ENCODE data around the gene FAM200C.
A peak's percentile ranks its signal among the peaks of the same experiment; 100 is the strongest.
"Not testable (repeated sequence)": the region's sequence is repeated elsewhere in the genome, so short reads cannot be mapped to it uniquely, and the experiment has no call there.

Gene FAM200C

GRCh38 chr5:160439205-160439600 lies 39.3 kb upstream of the FAM200C start:
- Histone ChIP-seq H3K4me1 (ENCODE audit: low read length) (peaks cover 50% of the 10 kb centered on the region), H3K79me2 (ENCODE audit: low read length) (no peaks in the 10 kb centered on the region), H3K27ac (ENCODE audit: low read length) (0 out of 2 replicates have a peak overlapping the region, but pooled peaks have one; percentile 9), H3K4me3 (ENCODE audit: low read length) (peak overlapping the region; percentile 81), H3K36me3 (replicated peaks; ENCODE audit: low read depth, low read length) (no peaks in the 10 kb centered on the region), H3K4me2 (ENCODE audit: low read length) (peak overlapping the region; percentile 84), H4K20me1 (ENCODE audit: insufficient read depth, low read length) (no peaks in the 10 kb centered on the region), H3K9ac (ENCODE audit: low read length) (peak overlapping the region; percentile 72), H2AFZ (ENCODE audit: low read depth, low read length) (peak overlapping the region; percentile 69), H3K27me3 (ENCODE audit: low read depth, low read length) (no peaks in the 10 kb centered on the region), H3K9me3 (ENCODE audit: insufficient read depth, low read length) (no peaks in the 10 kb centered on the region)
- TF ChIP-seq, protein P1, sequence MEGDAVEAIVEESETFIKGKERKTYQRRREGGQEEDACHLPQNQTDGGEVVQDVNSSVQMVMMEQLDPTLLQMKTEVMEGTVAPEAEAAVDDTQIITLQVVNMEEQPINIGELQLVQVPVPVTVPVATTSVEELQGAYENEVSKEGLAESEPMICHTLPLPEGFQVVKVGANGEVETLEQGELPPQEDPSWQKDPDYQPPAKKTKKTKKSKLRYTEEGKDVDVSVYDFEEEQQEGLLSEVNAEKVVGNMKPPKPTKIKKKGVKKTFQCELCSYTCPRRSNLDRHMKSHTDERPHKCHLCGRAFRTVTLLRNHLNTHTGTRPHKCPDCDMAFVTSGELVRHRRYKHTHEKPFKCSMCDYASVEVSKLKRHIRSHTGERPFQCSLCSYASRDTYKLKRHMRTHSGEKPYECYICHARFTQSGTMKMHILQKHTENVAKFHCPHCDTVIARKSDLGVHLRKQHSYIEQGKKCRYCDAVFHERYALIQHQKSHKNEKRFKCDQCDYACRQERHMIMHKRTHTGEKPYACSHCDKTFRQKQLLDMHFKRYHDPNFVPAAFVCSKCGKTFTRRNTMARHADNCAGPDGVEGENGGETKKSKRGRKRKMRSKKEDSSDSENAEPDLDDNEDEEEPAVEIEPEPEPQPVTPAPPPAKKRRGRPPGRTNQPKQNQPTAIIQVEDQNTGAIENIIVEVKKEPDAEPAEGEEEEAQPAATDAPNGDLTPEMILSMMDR (IDR thresholded peaks at IDR 0.05; ENCODE audit: low read depth, low read length), result peak; percentile 73
- TF ChIP-seq EZH2phosphoT487 (IDR thresholded peaks at IDR 0.05; ENCODE audit: low read depth), result no peak

GRCh38 chr5:160438316-160439204 lies 38.7 kb upstream of the FAM200C start:
- Histone ChIP-seq H4K20me1 (ENCODE audit: insufficient read depth, low read length) (no peaks in the 10 kb centered on the region), H3K27me3 (ENCODE audit: low read depth, low read length) (no peaks in the 10 kb centered on the region), H3K79me2 (ENCODE audit: low read length) (no peaks in the 10 kb centered on the region), H3K36me3 (replicated peaks; ENCODE audit: low read depth, low read length) (no peaks in the 10 kb centered on the region), H3K27ac (ENCODE audit: low read length) (0 out of 2 replicates have a peak overlapping the region, but pooled peaks have one; percentile 9), H3K9ac (ENCODE audit: low read length) (peak overlapping the region; percentile 72), H2AFZ (ENCODE audit: low read depth, low read length) (peak overlapping the region; percentile 69), H3K4me3 (ENCODE audit: low read length) (peak overlapping the region; percentile 81), H3K4me1 (ENCODE audit: low read length) (peaks cover 56% of the 10 kb centered on the region), H3K4me2 (ENCODE audit: low read length) (peak overlapping the region; percentile 84), H3K9me3 (ENCODE audit: insufficient read depth, low read length) (no peaks in the 10 kb centered on the region)
- TF ChIP-seq, protein P1 (IDR thresholded peaks at IDR 0.05; ENCODE audit: low read depth, low read length), result peak; percentile 85
- no peak for TF ChIP-seq EZH2phosphoT487 (IDR thresholded peaks at IDR 0.05; ENCODE audit: low read depth)

DNA sequence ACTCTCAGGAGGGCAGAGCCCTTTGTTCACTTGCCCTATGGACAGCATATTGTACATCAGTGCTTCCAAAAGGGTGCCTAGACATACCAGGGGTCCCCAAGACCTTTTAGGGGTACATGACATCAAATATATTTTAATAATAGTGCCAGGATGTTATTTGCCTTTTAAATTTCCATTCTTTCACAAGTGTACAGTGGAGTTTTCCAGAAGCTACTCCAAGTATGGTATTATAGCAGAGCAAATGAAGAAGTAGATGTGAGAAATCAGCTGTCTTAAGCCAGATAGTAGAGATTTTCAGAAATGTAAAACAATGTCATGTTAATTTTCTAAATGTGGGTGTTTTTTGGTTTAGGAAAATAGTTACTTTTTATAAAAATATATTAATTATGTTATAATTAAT lies 37.4 kb upstream of the FAM200C start:
- TF ChIP-seq, protein P1 (IDR thresholded peaks at IDR 0.05; ENCODE audit: low read depth, low read length), result no peak
- no peak for TF ChIP-seq EZH2phosphoT487 (IDR thresholded peaks at IDR 0.05; ENCODE audit: low read depth)
- Histone ChIP-seq H3K9ac (ENCODE audit: low read length) (no peak overlapping the region), H3K36me3 (replicated peaks; ENCODE audit: low read depth, low read length) (no peaks in the 10 kb centered on the region), H3K27me3 (ENCODE audit: low read depth, low read length) (no peaks in the 10 kb centered on the region), H3K9me3 (ENCODE audit: insufficient read depth, low read length) (no peaks in the 10 kb centered on the region), H3K79me2 (ENCODE audit: low read length) (no peaks in the 10 kb centered on the region), H3K4me2 (ENCODE audit: low read length) (no peak overlapping the region), H3K27ac (ENCODE audit: low read length) (no peak overlapping the region), H3K4me1 (ENCODE audit: low read length) (peaks cover 53% of the 10 kb centered on the region), H2AFZ (ENCODE audit: low read depth, low read length) (no peak overlapping the region), H3K4me3 (ENCODE audit: low read length) (no peak overlapping the region), H4K20me1 (ENCODE audit: insufficient read depth, low read length) (no peaks in the 10 kb centered on the region)

DNA sequence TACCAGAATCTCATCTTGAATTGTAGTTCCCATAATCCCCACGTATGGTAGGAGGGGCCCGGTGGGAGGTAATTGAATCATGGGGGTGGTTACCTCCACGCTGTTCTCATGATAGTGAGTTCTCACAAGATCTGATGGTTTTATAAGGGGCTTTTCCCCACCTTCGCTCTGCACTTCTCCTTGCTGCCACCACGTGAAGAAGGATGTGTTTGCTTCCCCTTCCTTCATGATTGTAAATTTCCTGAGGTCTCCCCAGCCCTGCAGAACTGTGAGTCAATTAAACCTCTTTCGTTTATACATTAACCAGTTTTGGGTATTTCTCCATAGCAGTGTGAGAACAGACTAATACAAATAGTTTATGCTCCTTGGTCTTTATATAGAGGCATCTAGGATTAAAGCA lies 36.8 kb upstream of the FAM200C start:
- Histone ChIP-seq H3K4me2 (ENCODE audit: low read length) (peak overlapping the region; percentile 40), H3K4me1 (ENCODE audit: low read length) (peaks cover 55% of the 10 kb centered on the region)
- H3K79me2 ChIP-seq (ENCODE audit: low read length); H4K20me1 ChIP-seq (ENCODE audit: insufficient read depth, low read length); H3K36me3 ChIP-seq (replicated peaks; ENCODE audit: low read depth, low read length); H3K27ac ChIP-seq (ENCODE audit: low read length); H3K9me3 ChIP-seq (ENCODE audit: insufficient read depth, low read length); H3K9ac ChIP-seq (ENCODE audit: low read length); H3K27me3 ChIP-seq (ENCODE audit: low read depth, low read length); H3K4me3 ChIP-seq (ENCODE audit: low read length); H2AFZ ChIP-seq (ENCODE audit: low read depth, low read length): not testable (repeated sequence)
